ENCODE data around the gene NTF3. TPM values are rescaled to one million over a fixed set of nuclear protein-coding genes. Genes with fewer than 3 reads are reported as not detected.

The NTF3 gene
- polyA plus RNA-seq, 1 of the 3 experiments (the other 2 are of a cell fraction) = not detected

- ChIA-PET CTCF (no interaction called here), POLR2A (no interaction called here)
- Histone ChIP-seq H3K27me3 (ENCODE audit: insufficient read depth) (peaks cover 80% of the 10 kb centered on the region), H3K4me3 (ENCODE audit: low read depth in 2 of 2, low read length in 1 of 2) (no peak overlapping the region), H3K4me1 (ENCODE audit: control insufficient read depth in 1 of 2, insufficient read depth in 2 of 2, low read depth in 1 of 2, low read length in 1 of 2) (no peaks in the 10 kb centered on the region), H3K4me2 (no peak overlapping the region), H4K20me1 (ENCODE audit: insufficient read depth) (no peaks in the 10 kb centered on the region), H3K9ac (no peak overlapping the region), H3K9me3 (no peaks in the 10 kb centered on the region), H3K79me2 (ENCODE audit: insufficient read depth) (no peaks in the 10 kb centered on the region), H3K27ac (ENCODE audit: low read depth in 2 of 2, low read length in 1 of 2) (no peak overlapping the region), H3K36me3 (replicated peaks in 1 of 2; ENCODE audit: control insufficient read depth in 1 of 2, insufficient read depth in 2 of 2, low read length in 1 of 2) (no peaks in the 10 kb centered on the region), H3F3A (replicated peaks; ENCODE audit: insufficient read depth) (no peaks in the 10 kb centered on the region), H2AFZ (ENCODE audit: low read depth) (no peak overlapping the region), H3K9me2 (no peaks in the 10 kb centered on the region)
- no peak for TF ChIP-seq MEF2A (IDR thresholded peaks at IDR 0.05; ENCODE audit: borderline replicate concordance, low read depth)
- no peak for DNase-seq
- 0% methylated on average over 9 of the region's 9 CpGs for WGBS (ENCODE audit: low lambda C conversion rate)
Observed at GRCh38 chr12:5499566-5500330, 67.8 kb downstream of the NTF3 start.

GRCh38 chr12:5500331-5500659 is 68.4 kb downstream of the NTF3 start:
- no peak overlapping the region for H2AFZ ChIP-seq (ENCODE audit: low read depth)
- no peaks in the 10 kb centered on the region for H3F3A ChIP-seq (replicated peaks; ENCODE audit: insufficient read depth)
- no peaks in the 10 kb centered on the region for H3K4me1 ChIP-seq (ENCODE audit: control insufficient read depth in 1 of 2, insufficient read depth in 2 of 2, low read depth in 1 of 2, low read length in 1 of 2)
- H3K4me2 ChIP-seq = no peak overlapping the region
- no peaks in the 10 kb centered on the region for H3K36me3 ChIP-seq (replicated peaks in 1 of 2; ENCODE audit: control insufficient read depth in 1 of 2, insufficient read depth in 2 of 2, low read length in 1 of 2)
- WGBS (ENCODE audit: low lambda C conversion rate) = 18% methylated on average over 7 of the region's 7 CpGs
- H3K4me3 ChIP-seq (ENCODE audit: low read depth in 2 of 2, low read length in 1 of 2) = no peak overlapping the region
- TF ChIP-seq NRF1 (IDR thresholded peaks at IDR 0.05; ENCODE audit: low read depth, low read length) (no peak), RFX5 (IDR thresholded peaks at IDR 0.05; ENCODE audit: low read length) (no peak), FOXM1 (IDR thresholded peaks at IDR 0.05; ENCODE audit: low read depth) (no peak), USF1 (IDR thresholded peaks at IDR 0.05; ENCODE audit: borderline replicate concordance, low read depth) (no peak), MXI1 (IDR thresholded peaks at IDR 0.05; ENCODE audit: low read depth, low read length) (no peak), RXRA (IDR thresholded peaks at IDR 0.05; ENCODE audit: borderline replicate concordance, low read depth) (no peak), SIN3A (IDR thresholded peaks at IDR 0.05; ENCODE audit: borderline replicate concordance, low read depth, low read length) (no peak), USF2 (IDR thresholded peaks at IDR 0.05; ENCODE audit: borderline replicate concordance, low read depth, low read length) (no peak), EP300 (IDR thresholded peaks at IDR 0.05; ENCODE audit: borderline replicate concordance in 1 of 2, low read depth in 1 of 2, low read length in 1 of 2) (no peak), NFIC (IDR thresholded peaks at IDR 0.05; ENCODE audit: borderline replicate concordance) (no peak), GABPA (IDR thresholded peaks at IDR 0.05; ENCODE audit: low read depth) (no peak), REST (IDR thresholded peaks at IDR 0.05; ENCODE audit: low read depth, low read length) (no peak), MEF2A (IDR thresholded peaks at IDR 0.05; ENCODE audit: borderline replicate concordance, low read depth) (no peak), SMC3 (IDR thresholded peaks at IDR 0.05; ENCODE audit: low read depth, low read length) (no peak), FOXJ3 (CRISPR knock-in tag; IDR thresholded peaks at IDR 0.05) (no peak), ELF1 (IDR thresholded peaks at IDR 0.05) (no peak)
- no peaks in the 10 kb centered on the region for H3K79me2 ChIP-seq (ENCODE audit: insufficient read depth)
- H3K9ac ChIP-seq = no peak overlapping the region
- no peaks in the 10 kb centered on the region for H3K9me3 ChIP-seq
- H3K27ac ChIP-seq (ENCODE audit: low read depth in 2 of 2, low read length in 1 of 2) = no peak overlapping the region
- ChIA-PET POLR2A (no interaction called here), CTCF (no interaction called here)
- peaks cover 79% of the 10 kb centered on the region for H3K27me3 ChIP-seq (ENCODE audit: insufficient read depth)
- no peaks in the 10 kb centered on the region for H3K9me2 ChIP-seq
- no peak for DNase-seq
- H4K20me1 ChIP-seq (ENCODE audit: insufficient read depth) = no peaks in the 10 kb centered on the region
